ENCODE results near the gene TECR. TPM values are rescaled to one million over a fixed set of nuclear protein-coding genes. Genes with fewer than 3 reads are reported as not detected.
A peak's percentile ranks its signal among the peaks of the same experiment; 100 is the strongest.
"Not testable (repeated sequence)": the region's sequence is repeated elsewhere in the genome, so short reads cannot be mapped to it uniquely, and the experiment has no call there.

The TECR gene

GRCh38 chr19:14612657-14613056 lies 83.3 kb downstream of the TECR start:
- no peak overlapping the region for H4K8ac ChIP-seq (ENCODE audit: low read depth, low read length)
- no peak overlapping the region for H3K4me3 ChIP-seq (ENCODE audit: low read length in 2 of 2)
- H2BK15ac ChIP-seq (ENCODE audit: low read length) = no peak overlapping the region
- whole genome bisulfite sequencing, 2 donors (ENCODE audit: extremely low coverage in 2 of 2, insufficient read length in 2 of 2, insufficient replicate concordance in 1 of 2) = no CpG with 5 or more reads among the region's 4 CpGs
- H2BK5ac ChIP-seq (ENCODE audit: low read length) = no peak overlapping the region
- H3K18ac ChIP-seq (ENCODE audit: low read length) = no peak overlapping the region
- no peak overlapping the region for H2AFZ ChIP-seq (ENCODE audit: low read length)
- H3K14ac ChIP-seq (ENCODE audit: low read length) = no peak overlapping the region
- no peak overlapping the region for H3K4me2 ChIP-seq (ENCODE audit: insufficient read depth, low read length, poor library complexity, severe bottlenecking)
- H2BK120ac ChIP-seq (ENCODE audit: low read depth, low read length) = no peak overlapping the region
- H3K4ac ChIP-seq (ENCODE audit: low read length) = no peak overlapping the region
- no peaks in the 10 kb centered on the region for H3K27me3 ChIP-seq (ENCODE audit: control insufficient read depth in 3 of 3, insufficient read depth in 3 of 3, low read depth in 1 of 3, low read length in 3 of 3)
- H3K79me1 ChIP-seq (ENCODE audit: low read depth, low read length) = no peaks in the 10 kb centered on the region
- H2AK5ac ChIP-seq (ENCODE audit: low read depth, low read length) = no peak overlapping the region
- no peak overlapping the region for H4K91ac ChIP-seq (ENCODE audit: low read depth, low read length, poor library complexity)
- H3K23ac ChIP-seq (ENCODE audit: low read depth, low read length, poor library complexity) = no peak overlapping the region
- no peak for DNase-seq (ENCODE audit: low spot score)
- H3K27ac ChIP-seq (replicated peaks; ENCODE audit: low read length) = no peak overlapping the region
- H3K9ac ChIP-seq (ENCODE audit: low read depth, low read length, poor library complexity) = no peak overlapping the region
- no peaks in the 10 kb centered on the region for H3K36me3 ChIP-seq (replicated peaks in 1 of 2; ENCODE audit: control insufficient read depth in 2 of 2, insufficient read depth in 2 of 2, low read length in 2 of 2)
- H3K9me3 ChIP-seq (replicated peaks in 1 of 2; ENCODE audit: control insufficient read depth in 2 of 2, insufficient read depth in 1 of 2, low read depth in 1 of 2, low read length in 2 of 2) = peaks cover 0 to 15% of the 10 kb centered on the region in 2 donors
- H3K4me1 ChIP-seq (ENCODE audit: control insufficient read depth in 2 of 2, insufficient read depth in 1 of 2, low read depth in 1 of 2, low read length in 2 of 2) = no peaks in the 10 kb centered on the region
- H2BK12ac ChIP-seq (ENCODE audit: low read length) = no peak overlapping the region

- not testable (repeated sequence) for H3K27ac ChIP-seq (replicated peaks; ENCODE audit: low read length); H3K4me1 ChIP-seq (ENCODE audit: control insufficient read depth in 2 of 2, insufficient read depth in 1 of 2, low read depth in 1 of 2, low read length in 2 of 2); H2BK15ac ChIP-seq (ENCODE audit: low read length); H2AFZ ChIP-seq (ENCODE audit: low read length); H3K9ac ChIP-seq (ENCODE audit: low read depth, low read length, poor library complexity); H3K27me3 ChIP-seq (ENCODE audit: control insufficient read depth in 3 of 3, insufficient read depth in 3 of 3, low read depth in 1 of 3, low read length in 3 of 3); H3K79me1 ChIP-seq (ENCODE audit: low read depth, low read length); H2BK12ac ChIP-seq (ENCODE audit: low read length); H3K4ac ChIP-seq (ENCODE audit: low read length); H3K14ac ChIP-seq (ENCODE audit: low read length); H3K4me3 ChIP-seq (ENCODE audit: low read length in 2 of 2); H4K8ac ChIP-seq (ENCODE audit: low read depth, low read length); H3K36me3 ChIP-seq (replicated peaks in 1 of 2; ENCODE audit: control insufficient read depth in 2 of 2, insufficient read depth in 2 of 2, low read length in 2 of 2); H4K91ac ChIP-seq (ENCODE audit: low read depth, low read length, poor library complexity); H2BK5ac ChIP-seq (ENCODE audit: low read length); H2BK120ac ChIP-seq (ENCODE audit: low read depth, low read length); H3K18ac ChIP-seq (ENCODE audit: low read length); DNase-seq (ENCODE audit: low spot score); H2AK5ac ChIP-seq (ENCODE audit: low read depth, low read length); H3K4me2 ChIP-seq (ENCODE audit: insufficient read depth, low read length, poor library complexity, severe bottlenecking)
- WGBS, 2 donors (ENCODE audit: extremely low coverage in 2 of 2, insufficient read length in 2 of 2, insufficient replicate concordance in 1 of 2) = no CpG with 5 or more reads among the region's 14 CpGs
- peaks cover 0 to 13% of the 10 kb centered on the region in 2 donors for H3K9me3 ChIP-seq (replicated peaks in 1 of 2; ENCODE audit: control insufficient read depth in 2 of 2, insufficient read depth in 1 of 2, low read depth in 1 of 2, low read length in 2 of 2)
- peak overlapping the region; percentile 65 for H3K23ac ChIP-seq (ENCODE audit: low read depth, low read length, poor library complexity)
Measured at GRCh38 chr19:14613399-14614098, 84.2 kb downstream of the TECR start.

- no peak overlapping the region for H3K4ac ChIP-seq (ENCODE audit: low read length)
- no peak overlapping the region for H3K27ac ChIP-seq (replicated peaks; ENCODE audit: low read length)
- peak overlapping the region; percentile 65 for H3K23ac ChIP-seq (ENCODE audit: low read depth, low read length, poor library complexity)
- no peak for DNase-seq (ENCODE audit: low spot score)
- no peak overlapping the region for H2AK5ac ChIP-seq (ENCODE audit: low read depth, low read length)
- H2AFZ ChIP-seq (ENCODE audit: low read length) = no peak overlapping the region
- H3K9me3 ChIP-seq (replicated peaks in 1 of 2; ENCODE audit: control insufficient read depth in 2 of 2, insufficient read depth in 1 of 2, low read depth in 1 of 2, low read length in 2 of 2) = peaks cover 3 to 13% of the 10 kb centered on the region in 2 donors
- H2BK5ac ChIP-seq (ENCODE audit: low read length) = no peak overlapping the region
- no peak overlapping the region for H3K9ac ChIP-seq (ENCODE audit: low read depth, low read length, poor library complexity)
- H2BK12ac ChIP-seq (ENCODE audit: low read length) = no peak overlapping the region
- H3K4me3 ChIP-seq (ENCODE audit: low read length in 2 of 2) = no peak overlapping the region
- no peak overlapping the region for H3K18ac ChIP-seq (ENCODE audit: low read length)
- no peak overlapping the region for H3K4me2 ChIP-seq (ENCODE audit: insufficient read depth, low read length, poor library complexity, severe bottlenecking)
- H3K36me3 ChIP-seq (replicated peaks in 1 of 2; ENCODE audit: control insufficient read depth in 2 of 2, insufficient read depth in 2 of 2, low read length in 2 of 2) = no peaks in the 10 kb centered on the region
- no peak overlapping the region for H4K91ac ChIP-seq (ENCODE audit: low read depth, low read length, poor library complexity)
- H3K27me3 ChIP-seq (ENCODE audit: control insufficient read depth in 3 of 3, insufficient read depth in 3 of 3, low read depth in 1 of 3, low read length in 3 of 3) = no peaks in the 10 kb centered on the region
- no peaks in the 10 kb centered on the region for H3K4me1 ChIP-seq (ENCODE audit: control insufficient read depth in 2 of 2, insufficient read depth in 1 of 2, low read depth in 1 of 2, low read length in 2 of 2)
- no peak overlapping the region for H2BK120ac ChIP-seq (ENCODE audit: low read depth, low read length)
- no peak overlapping the region for H3K14ac ChIP-seq (ENCODE audit: low read length)
- no peak overlapping the region for H4K8ac ChIP-seq (ENCODE audit: low read depth, low read length)
- H2BK15ac ChIP-seq (ENCODE audit: low read length) = no peak overlapping the region
- H3K79me1 ChIP-seq (ENCODE audit: low read depth, low read length) = no peaks in the 10 kb centered on the region
- no CpG with 5 or more reads among the region's 4 CpGs for WGBS, 2 donors (ENCODE audit: extremely low coverage in 2 of 2, insufficient read length in 2 of 2, insufficient replicate concordance in 1 of 2)
Measured at GRCh38 chr19:14614099-14614412, 84.7 kb downstream of the TECR start.

Small RNA genes within 50 kb of the gene (small RNA-seq; reads per million reads assigned to genes)
- gene RN7SL842P (ENCODE audit: insufficient read depth) (not detected), gene SNRPGP15 (ENCODE audit: insufficient read depth) (not detected)
